ENCODE measurements around the gene MECP2.

The MECP2 gene

GRCh38 chrX:153989973-153990655 is 107.4 kb downstream of the MECP2 start:
- no peak overlapping the region for H3K9ac ChIP-seq (ENCODE audit: low read length)
- no peak overlapping the region for H3K4me3 ChIP-seq (ENCODE audit: low read length)
- no peaks in the 10 kb centered on the region for H4K20me1 ChIP-seq (ENCODE audit: insufficient read depth, low read length)
- H2AFZ ChIP-seq (ENCODE audit: low read depth, low read length) = no peak overlapping the region
- H3K4me2 ChIP-seq (ENCODE audit: low read length) = no peak overlapping the region
- no peak overlapping the region for H3K27ac ChIP-seq (ENCODE audit: low read length)
- H3K4me1 ChIP-seq (ENCODE audit: low read length) = peaks cover 16% of the 10 kb centered on the region
- H3K9me3 ChIP-seq (ENCODE audit: insufficient read depth, low read length) = no peaks in the 10 kb centered on the region
- no peaks in the 10 kb centered on the region for H3K79me2 ChIP-seq (ENCODE audit: low read length)
- no peaks in the 10 kb centered on the region for H3K27me3 ChIP-seq (ENCODE audit: low read depth, low read length)
- no peaks in the 10 kb centered on the region for H3K36me3 ChIP-seq (replicated peaks; ENCODE audit: low read depth, low read length)
- TF ChIP-seq CTCF (IDR thresholded peaks at IDR 0.05; ENCODE audit: low read depth, low read length) (no peak), EZH2phosphoT487 (IDR thresholded peaks at IDR 0.05; ENCODE audit: low read depth) (no peak)

- TF ChIP-seq CTCF (IDR thresholded peaks at IDR 0.05; ENCODE audit: low read depth, low read length) = no peak
- no peak for TF ChIP-seq EZH2phosphoT487 (IDR thresholded peaks at IDR 0.05; ENCODE audit: low read depth)
- peaks cover 32% of the 10 kb centered on the region for H3K4me1 ChIP-seq (ENCODE audit: low read length)
- no peak overlapping the region for H3K4me2 ChIP-seq (ENCODE audit: low read length)
- H2AFZ ChIP-seq (ENCODE audit: low read depth, low read length) = no peak overlapping the region
- no peaks in the 10 kb centered on the region for H3K9me3 ChIP-seq (ENCODE audit: insufficient read depth, low read length)
- no peaks in the 10 kb centered on the region for H3K79me2 ChIP-seq (ENCODE audit: low read length)
- H3K4me3 ChIP-seq (ENCODE audit: low read length) = no peak overlapping the region
- no peak overlapping the region for H3K27ac ChIP-seq (ENCODE audit: low read length)
- no peaks in the 10 kb centered on the region for H3K27me3 ChIP-seq (ENCODE audit: low read depth, low read length)
- H4K20me1 ChIP-seq (ENCODE audit: insufficient read depth, low read length) = no peaks in the 10 kb centered on the region
- no peaks in the 10 kb centered on the region for H3K36me3 ChIP-seq (replicated peaks; ENCODE audit: low read depth, low read length)
- no peak overlapping the region for H3K9ac ChIP-seq (ENCODE audit: low read length)
These were observed 109.0 kb downstream of the MECP2 start for GRCh38 chrX:153988493-153988892.

- Histone ChIP-seq H4K20me1 (ENCODE audit: insufficient read depth, low read length) (no peaks in the 10 kb centered on the region), H3K4me1 (ENCODE audit: low read length) (peaks cover 56% of the 10 kb centered on the region), H3K79me2 (ENCODE audit: low read length) (no peaks in the 10 kb centered on the region), H3K27me3 (ENCODE audit: low read depth, low read length) (no peaks in the 10 kb centered on the region), H3K9me3 (ENCODE audit: insufficient read depth, low read length) (no peaks in the 10 kb centered on the region), H3K4me2 (ENCODE audit: low read length) (peak overlapping the region; percentile 93), H3K36me3 (replicated peaks; ENCODE audit: low read depth, low read length) (no peaks in the 10 kb centered on the region), H3K27ac (ENCODE audit: low read length) (peak overlapping the region; percentile 96), H3K9ac (ENCODE audit: low read length) (peak overlapping the region; percentile 92), H2AFZ (ENCODE audit: low read depth, low read length) (peak overlapping the region; percentile 75; the same call in 1 of the 2 replicates), H3K4me3 (ENCODE audit: low read length) (peak overlapping the region; percentile 66; the same call in 1 of the 2 replicates)
- TF ChIP-seq EZH2phosphoT487 (IDR thresholded peaks at IDR 0.05; ENCODE audit: low read depth) (no peak), CTCF (IDR thresholded peaks at IDR 0.05; ENCODE audit: low read depth, low read length) (no peak)
These were observed 113.0 kb downstream of the MECP2 start for GRCh38 chrX:153984351-153985178.

GRCh38 chrX:153983321-153983801 is 114.2 kb downstream of the MECP2 start:
- H3K27me3 ChIP-seq (ENCODE audit: low read depth, low read length) = no peaks in the 10 kb centered on the region
- no peak overlapping the region for H2AFZ ChIP-seq (ENCODE audit: low read depth, low read length)
- H4K20me1 ChIP-seq (ENCODE audit: insufficient read depth, low read length) = no peaks in the 10 kb centered on the region
- no peak overlapping the region for H3K9ac ChIP-seq (ENCODE audit: low read length)
- peaks cover 56% of the 10 kb centered on the region for H3K4me1 ChIP-seq (ENCODE audit: low read length)
- no peaks in the 10 kb centered on the region for H3K9me3 ChIP-seq (ENCODE audit: insufficient read depth, low read length)
- no peaks in the 10 kb centered on the region for H3K36me3 ChIP-seq (replicated peaks; ENCODE audit: low read depth, low read length)
- H3K4me3 ChIP-seq (ENCODE audit: low read length) = no peak overlapping the region
- peak overlapping the region; percentile 96 for H3K27ac ChIP-seq (ENCODE audit: low read length)
- no peak for TF ChIP-seq EZH2phosphoT487 (IDR thresholded peaks at IDR 0.05; ENCODE audit: low read depth)
- H3K4me2 ChIP-seq (ENCODE audit: low read length) = no peak overlapping the region
- no peaks in the 10 kb centered on the region for H3K79me2 ChIP-seq (ENCODE audit: low read length)

Data from OCI-LY3 (cell line).